Upper lobe of left lung (tissue), 6 donors: ENCODE results near the gene BAHD1. TPM values are rescaled to one million over a fixed set of nuclear protein-coding genes. Genes with fewer than 3 reads are reported as not detected.

Source experiments
- ATAC-seq, 2 donors: fragments of 200-7000 bp; cut with Tn5 transposase; one replicate each; pipeline ENCODE4 v1.9.1; 2022; ENCODE audit warnings: mild to moderate bottlenecking in 2 of 2, moderate library complexity in 2 of 2; ENCODE audit not compliant: low FRiP score in 2 of 2
- DNase-seq, 2 donors: peaks; one replicate each; pipeline ENCODE4 v3.0.0-alpha.2; 2019 to 2020
- H3K27ac ChIP-seq, 4 donors: fragments of 200-600 bp; sonication (generic); one replicate each; pipeline ENCODE4 v1.5.1; 2016 to 2019
- H3K27me3 ChIP-seq, 4 donors: fragments of 200-600 bp; sonication (generic); one replicate each; pipeline ENCODE4 v1.5.1; 2017 to 2019
- H3K36me3 ChIP-seq, 4 donors: fragments of 200-600 bp; sonication (generic); one replicate each; pipeline ENCODE4 v1.5.1; 2016 to 2019
- H3K4me1 ChIP-seq, 4 donors: fragments of 200-600 bp; sonication (generic); one replicate each; pipeline ENCODE4 v1.5.1; 2018 to 2019
- H3K4me3 ChIP-seq, 4 donors: fragments of 200-600 bp; sonication (generic); one replicate each; pipeline ENCODE4 v1.5.1; 2017 to 2019; ENCODE audit warnings: mild to moderate bottlenecking in 2 of 4, moderate library complexity in 1 of 4
- H3K9me3 ChIP-seq, 4 donors: fragments of 200-600 bp; sonication (generic); one replicate each; pipeline ENCODE4 v1.5.1; 2018 to 2019
- EP300 ChIP-seq, 4 donors: sonication (generic); formaldehyde crosslinking; IDR thresholded peaks; one replicate each; pipeline ENCODE4 v1.5.1; 2017; ENCODE audit warnings: antibody characterized with exemption in 4 of 4, control low read depth in 2 of 4
- POLR2A ChIP-seq, 4 donors: fragments of 450-650 bp; IDR thresholded peaks; one replicate each; pipeline ENCODE4 v1.5.1; 2016 to 2017; ENCODE audit warnings: antibody characterized with exemption in 4 of 4, mild to moderate bottlenecking in 2 of 4
- POLR2AphosphoS5 ChIP-seq, 2 donors: sonication (generic); formaldehyde crosslinking; IDR thresholded peaks; one replicate each; pipeline ENCODE4 v1.5.1; 2017; ENCODE audit warnings: antibody characterized with exemption in 2 of 2
- WGBS, 2 donors: methylation state at CpG; one replicate each; pipeline ENCODE4 v1.1.5; 2017 to 2018; 5-methylcytosine and 5-hydroxymethylcytosine counted together
- total RNA-seq, 6 donors: library from RNA; depleted of rRNA in 4 of 6; stranded (reverse); fragments of >200 nt in 4 of 6; gene quantifications; one replicate each; pipeline versions ENCODE4 v1.1.0 to v1.2.1, GENCODE V29; 2016 to 2021
- TF ChIP-seq, protein P1 (sequence below), 6 experiments: fragments of 450-650 bp in 4 of 6; fragments of 200-600 bp in 2 of 6; sonication (generic) in 2 of 6; IDR thresholded peaks; one replicate each; pipeline ENCODE4 v1.5.1; 2016 to 2019; ENCODE audit warnings: antibody characterized with exemption in 6 of 6
- donor health status: DM: no; HTN: no; CAD: no; lungs with moderate emphysema.
- donor health status: DM: no; HTN: yes; CAD: no; lungs with severe emphysema.

The BAHD1 gene
- total RNA-seq, 6 donors from 2014 or later, result 21.0 to 36.9 (median 28.5) TPM

DNA sequence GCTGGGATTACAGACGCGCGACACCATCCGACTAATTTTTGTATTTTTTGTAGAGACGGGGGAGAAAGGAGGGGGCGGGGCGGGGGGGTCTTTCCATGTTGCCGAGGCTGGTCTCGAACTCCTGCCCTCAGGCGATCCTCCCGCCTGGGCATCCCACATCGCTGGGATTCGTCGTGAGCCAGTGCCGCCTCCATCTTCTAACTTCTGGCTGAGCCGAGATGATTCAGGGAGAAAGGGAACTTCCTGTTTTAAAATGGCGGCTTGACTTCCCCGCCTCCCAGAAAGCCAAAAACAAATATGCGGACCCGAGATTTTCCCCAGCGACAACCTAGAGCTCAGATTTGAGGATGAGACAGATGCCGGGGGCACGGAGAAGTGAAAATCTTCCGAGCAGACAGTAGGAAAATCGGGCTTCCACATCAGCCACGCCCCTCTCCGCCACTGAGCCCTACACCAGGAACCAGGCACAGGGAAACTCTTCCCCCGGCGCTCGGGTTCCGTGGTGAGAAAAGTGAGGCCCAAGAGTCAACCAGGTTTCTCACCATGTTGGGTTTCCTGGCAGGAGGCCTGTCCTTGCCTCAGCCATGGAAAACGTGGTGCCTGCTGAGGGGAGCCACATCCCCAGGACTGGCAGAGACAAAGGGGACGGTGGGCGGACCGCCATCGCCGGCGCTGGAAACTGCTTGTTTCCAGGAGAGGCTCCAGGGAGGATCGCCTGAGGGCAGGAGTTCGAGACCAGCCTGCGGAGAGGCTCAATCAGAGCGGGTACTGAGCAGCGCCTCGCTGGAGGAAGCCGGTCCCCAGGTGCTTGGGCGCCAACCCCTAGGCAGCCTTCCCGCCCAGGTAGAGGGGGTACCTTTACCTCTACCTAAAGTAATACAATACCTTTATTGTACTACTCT lies 48.8 kb downstream of the BAHD1 start:
- TF ChIP-seq EP300 (IDR thresholded peaks at IDR 0.05) (no peak), POLR2A (IDR thresholded peaks at IDR 0.05) (no peak)
- WGBS, 2 donors, result 85 to 91% methylated on average over 47 of the region's 47 CpGs
- H3K27me3 ChIP-seq, result no peaks in the 10 kb centered on the region
- no peaks in the 10 kb centered on the region for H3K36me3 ChIP-seq
- ATAC-seq, result no peak
- H3K4me3 ChIP-seq, result no peak overlapping the region
- DNase-seq, result peak in 1 of 2 donors; percentile 75
- no peaks in the 10 kb centered on the region for H3K4me1 ChIP-seq
- H3K9me3 ChIP-seq, result no peaks in the 10 kb centered on the region
- no peak overlapping the region for H3K27ac ChIP-seq

DNA sequence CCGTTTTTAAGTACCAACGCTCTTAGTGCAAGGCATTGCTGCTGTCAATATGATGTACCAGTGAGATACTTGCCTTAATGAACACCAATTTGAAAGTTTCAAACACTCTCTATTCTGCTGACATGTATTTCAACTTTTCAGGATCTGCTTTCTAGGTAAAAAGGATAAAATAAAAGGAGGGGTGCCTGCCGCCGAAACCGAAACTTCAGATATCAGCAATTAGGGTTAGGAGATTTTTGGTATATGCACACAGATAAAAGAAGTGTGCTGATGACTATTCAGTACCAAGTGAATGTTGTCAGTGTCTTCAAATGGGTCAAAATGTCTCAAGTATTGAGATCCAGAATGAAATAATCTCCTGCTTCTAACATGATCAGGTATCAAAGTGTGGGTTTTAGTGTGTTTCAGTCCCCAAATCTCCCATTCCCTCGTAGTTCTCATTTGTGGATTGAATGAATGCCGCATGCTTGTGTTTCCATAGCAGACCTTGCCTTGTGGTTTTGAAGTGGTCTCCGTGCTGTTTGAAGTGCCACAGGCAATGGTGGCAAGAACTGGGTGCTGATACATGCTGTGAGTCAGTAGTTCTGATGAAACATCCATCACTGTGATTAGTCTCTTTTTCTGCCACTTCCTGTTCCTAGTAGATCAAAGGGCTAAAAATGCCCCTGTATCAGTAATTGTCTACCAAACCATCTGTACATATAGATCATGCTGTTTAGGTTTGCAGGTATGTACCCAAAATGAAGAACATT lies 52.5 kb downstream of the BAHD1 start:
- Histone ChIP-seq H3K9me3 (no peaks in the 10 kb centered on the region), H3K36me3 (no peaks in the 10 kb centered on the region), H3K4me3 (no peak overlapping the region), H3K4me1 (no peaks in the 10 kb centered on the region), H3K27ac (no peak overlapping the region), H3K27me3 (no peaks in the 10 kb centered on the region)
- WGBS, 2 donors, result 72 to 77% methylated on average over 8 of the region's 8 CpGs
- DNase-seq (peak in 1 of 2 donors; percentile 61), ATAC-seq (no peak)
- no peak for TF ChIP-seq POLR2AphosphoS5 (IDR thresholded peaks at IDR 0.05)
- TF ChIP-seq, protein P1, sequence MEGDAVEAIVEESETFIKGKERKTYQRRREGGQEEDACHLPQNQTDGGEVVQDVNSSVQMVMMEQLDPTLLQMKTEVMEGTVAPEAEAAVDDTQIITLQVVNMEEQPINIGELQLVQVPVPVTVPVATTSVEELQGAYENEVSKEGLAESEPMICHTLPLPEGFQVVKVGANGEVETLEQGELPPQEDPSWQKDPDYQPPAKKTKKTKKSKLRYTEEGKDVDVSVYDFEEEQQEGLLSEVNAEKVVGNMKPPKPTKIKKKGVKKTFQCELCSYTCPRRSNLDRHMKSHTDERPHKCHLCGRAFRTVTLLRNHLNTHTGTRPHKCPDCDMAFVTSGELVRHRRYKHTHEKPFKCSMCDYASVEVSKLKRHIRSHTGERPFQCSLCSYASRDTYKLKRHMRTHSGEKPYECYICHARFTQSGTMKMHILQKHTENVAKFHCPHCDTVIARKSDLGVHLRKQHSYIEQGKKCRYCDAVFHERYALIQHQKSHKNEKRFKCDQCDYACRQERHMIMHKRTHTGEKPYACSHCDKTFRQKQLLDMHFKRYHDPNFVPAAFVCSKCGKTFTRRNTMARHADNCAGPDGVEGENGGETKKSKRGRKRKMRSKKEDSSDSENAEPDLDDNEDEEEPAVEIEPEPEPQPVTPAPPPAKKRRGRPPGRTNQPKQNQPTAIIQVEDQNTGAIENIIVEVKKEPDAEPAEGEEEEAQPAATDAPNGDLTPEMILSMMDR (IDR thresholded peaks at IDR 0.05), result no peak
- no peak for TF ChIP-seq EP300 (IDR thresholded peaks at IDR 0.05)
- no peak for TF ChIP-seq POLR2A (IDR thresholded peaks at IDR 0.05)

DNA sequence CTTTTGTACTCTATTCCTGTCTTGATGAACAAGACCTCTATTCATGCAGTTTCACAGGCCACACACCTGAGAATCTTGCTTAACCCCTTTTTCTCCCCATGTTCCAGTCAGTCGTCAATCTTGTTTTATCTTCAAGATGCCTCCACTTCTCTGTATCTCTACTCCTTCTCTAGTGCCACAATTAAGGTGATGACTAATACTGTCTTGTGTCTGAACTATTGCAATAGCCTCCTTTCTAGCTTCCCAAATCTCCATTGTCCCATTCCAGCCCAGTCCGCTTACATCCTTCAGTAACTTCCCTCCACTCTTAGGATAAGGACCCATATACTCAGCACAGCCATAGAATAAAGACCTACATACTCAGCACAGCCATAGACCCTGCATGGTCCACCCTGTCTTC lies 54.8 kb downstream of the BAHD1 start:
- H3K27me3 ChIP-seq, result no peaks in the 10 kb centered on the region
- WGBS, 2 donors, result 91 to 95% methylated on average over 2 of the region's 2 CpGs
- no peak overlapping the region for H3K27ac ChIP-seq
- no peaks in the 10 kb centered on the region for H3K4me1 ChIP-seq
- no peak for ATAC-seq
- no peak overlapping the region for H3K4me3 ChIP-seq
- DNase-seq, result no peak
- H3K9me3 ChIP-seq, result no peaks in the 10 kb centered on the region
- TF ChIP-seq, protein P1 (IDR thresholded peaks at IDR 0.05), result no peak
- TF ChIP-seq POLR2A (IDR thresholded peaks at IDR 0.05) (no peak), POLR2AphosphoS5 (IDR thresholded peaks at IDR 0.05) (no peak), EP300 (IDR thresholded peaks at IDR 0.05) (no peak)
- no peaks in the 10 kb centered on the region for H3K36me3 ChIP-seq

DNA sequence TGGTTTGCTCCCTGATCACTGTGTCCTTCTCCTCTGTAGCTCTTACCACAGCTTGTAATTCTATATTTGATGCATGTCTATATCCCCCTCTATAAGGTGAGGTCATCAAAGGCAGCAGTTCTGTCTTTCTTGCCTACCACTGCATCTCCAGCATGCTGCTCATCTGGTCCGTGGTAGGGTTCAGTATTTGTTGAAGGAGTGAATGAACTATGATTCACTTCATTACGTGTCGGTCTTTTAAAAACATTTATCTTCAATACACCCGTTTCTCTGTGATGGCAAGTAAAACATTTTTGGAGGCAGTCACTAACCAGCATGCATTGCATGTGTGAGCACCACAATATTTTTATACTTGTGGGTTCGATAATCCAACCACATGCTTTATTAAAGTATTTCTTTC lies 57.7 kb downstream of the BAHD1 start:
- Histone ChIP-seq H3K9me3 (no peaks in the 10 kb centered on the region), H3K4me1 (no peaks in the 10 kb centered on the region), H3K4me3 (no peak overlapping the region), H3K27ac (no peak overlapping the region), H3K36me3 (no peaks in the 10 kb centered on the region), H3K27me3 (no peaks in the 10 kb centered on the region)
- TF ChIP-seq EP300 (IDR thresholded peaks at IDR 0.05) (no peak), POLR2A (IDR thresholded peaks at IDR 0.05) (no peak), POLR2AphosphoS5 (IDR thresholded peaks at IDR 0.05) (no peak)
- TF ChIP-seq, protein P1 (IDR thresholded peaks at IDR 0.05), result no peak
- ATAC-seq (no peak), DNase-seq (no peak)
- WGBS, 2 donors, result 79 to 85% methylated on average over 5 of the region's 5 CpGs

DNA sequence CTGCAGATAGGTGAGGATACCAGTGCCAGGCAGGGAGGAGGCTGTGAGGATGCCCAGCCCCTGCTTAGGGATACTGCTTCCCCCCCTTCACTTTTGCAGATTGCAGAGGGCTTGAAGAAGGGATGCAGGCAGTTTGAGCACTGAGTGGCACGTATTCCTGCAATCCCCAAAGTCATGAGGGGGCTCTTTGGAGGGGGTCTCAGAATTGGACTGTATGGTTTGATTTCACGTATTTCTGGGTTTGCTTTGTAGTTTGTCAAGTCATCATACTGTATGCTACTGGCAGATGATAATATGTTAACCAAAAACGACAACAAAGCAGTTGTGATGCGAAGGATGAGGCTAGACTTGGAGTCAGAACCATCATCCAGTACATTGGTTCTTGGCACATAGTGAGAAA lies 58.1 kb downstream of the BAHD1 start:
- 74% methylated on average over 4 of the region's 4 CpGs for WGBS, 2 donors
- ATAC-seq (no peak), DNase-seq (no peak)
- TF ChIP-seq POLR2A (IDR thresholded peaks at IDR 0.05) (no peak), EP300 (IDR thresholded peaks at IDR 0.05) (no peak), POLR2AphosphoS5 (IDR thresholded peaks at IDR 0.05) (no peak)
- TF ChIP-seq, protein P1 (IDR thresholded peaks at IDR 0.05), result no peak
- no peaks in the 10 kb centered on the region for H3K36me3 ChIP-seq
- no peaks in the 10 kb centered on the region for H3K4me1 ChIP-seq
- H3K27me3 ChIP-seq, result no peaks in the 10 kb centered on the region
- no peak overlapping the region for H3K27ac ChIP-seq
- no peak overlapping the region for H3K4me3 ChIP-seq
- no peaks in the 10 kb centered on the region for H3K9me3 ChIP-seq
